ENCODE results near the gene MED27.

MED27 gene

GRCh38 chr9:131965841-131966240 is 113.8 kb downstream of the MED27 start:
- DNase-seq (ENCODE audit: low spot score), result no peak

GRCh38 chr9:131965103-131965502 is 114.6 kb downstream of the MED27 start:
- DNase-seq (ENCODE audit: low spot score), result no peak

- DNase-seq (ENCODE audit: low spot score), result no peak
Observed at GRCh38 chr9:131963072-131964030, 116.3 kb downstream of the MED27 start.

GRCh38 chr9:131961496-131961880 is 118.2 kb downstream of the MED27 start:
- no peak for DNase-seq (ENCODE audit: low spot score)

- DNase-seq (ENCODE audit: low spot score), result no peak
Observed at GRCh38 chr9:131960851-131961495, 118.7 kb downstream of the MED27 start.

GRCh38 chr9:131960311-131960710 is 119.4 kb downstream of the MED27 start:
- DNase-seq (ENCODE audit: low spot score), result no peak

- DNase-seq (ENCODE audit: low spot score), result no peak
Observed at GRCh38 chr9:131959887-131960286, 119.8 kb downstream of the MED27 start.

- no peak for DNase-seq (ENCODE audit: low spot score)
Observed at GRCh38 chr9:131959056-131959455, 120.6 kb downstream of the MED27 start.

GRCh38 chr9:131954299-131954698 is 125.4 kb downstream of the MED27 start:
- no peak for DNase-seq (ENCODE audit: low spot score)

- DNase-seq (ENCODE audit: low spot score), result no peak
Observed at GRCh38 chr9:131951905-131952304, 127.8 kb downstream of the MED27 start.

GRCh38 chr9:131951155-131951554 is 128.5 kb downstream of the MED27 start:
- DNase-seq (ENCODE audit: low spot score), result no peak

GRCh38 chr9:131950487-131950886 is 129.2 kb downstream of the MED27 start:
- DNase-seq (ENCODE audit: low spot score), result no peak

- DNase-seq (ENCODE audit: low spot score), result no peak
Observed at GRCh38 chr9:131946180-131946579, 133.5 kb downstream of the MED27 start.

GRCh38 chr9:131943351-131943841 is 136.3 kb downstream of the MED27 start:
- DNase-seq (ENCODE audit: low spot score), result no peak

- DNase-seq (ENCODE audit: low spot score), result no peak
Observed at GRCh38 chr9:131942146-131942720, 137.4 kb downstream of the MED27 start.

GRCh38 chr9:131937451-131937850 is 142.2 kb downstream of the MED27 start:
- no peak for DNase-seq (ENCODE audit: low spot score)

- DNase-seq (ENCODE audit: low spot score), result no peak
Observed at GRCh38 chr9:131936929-131937328, 142.7 kb downstream of the MED27 start.

- DNase-seq (ENCODE audit: low spot score), result no peak
Observed at GRCh38 chr9:131934673-131935072, 145.0 kb downstream of the MED27 start.

- no peak for DNase-seq (ENCODE audit: low spot score)
Observed at GRCh38 chr9:131927091-131927490, 152.6 kb downstream of the MED27 start.

- no peak for DNase-seq (ENCODE audit: low spot score)
Observed at GRCh38 chr9:131926360-131926922, 153.2 kb downstream of the MED27 start.

GRCh38 chr9:131925677-131926177 is 153.9 kb downstream of the MED27 start:
- no peak for DNase-seq (ENCODE audit: low spot score)

- no peak for DNase-seq (ENCODE audit: low spot score)
Observed at GRCh38 chr9:131923766-131924165, 155.9 kb downstream of the MED27 start.

Data from hematopoietic multipotent progenitor cell treated with erythropoietin and hydrocortisone succinate and interleukin-3 and kit ligand, for 17 days (in vitro differentiated cells).